Measurements from ENCODE around the gene GPR137. TPM values are rescaled to one million over a fixed set of nuclear protein-coding genes. Genes with fewer than 3 reads are reported as not detected.

The GPR137 gene
- total and polyA plus RNA-seq, 10 of the 15 experiments (the other 5 are each of a cell fraction or from before 2014, with no cell fraction given) = 0.37 to 29.2 (median 13.8) TPM

- Histone ChIP-seq H3K27ac (ENCODE audit: control insufficient read depth, insufficient read depth) (no peak overlapping the region), H3K4me2 (ENCODE audit: control insufficient read depth, insufficient read depth) (no peak overlapping the region), H3K9me3 (replicated peaks; ENCODE audit: control insufficient read depth, insufficient read depth, low read length) (no peaks in the 10 kb centered on the region), H4K20me1 (ENCODE audit: control insufficient read depth, insufficient read depth) (no peaks in the 10 kb centered on the region; the same call in 1 of the 2 replicates), H3K36me3 (ENCODE audit: control insufficient read depth in 2 of 2, insufficient read depth in 2 of 2, low read length in 1 of 2) (no peaks in the 10 kb centered on the region), H3K4me1 (ENCODE audit: control insufficient read depth, insufficient read depth, low read length) (peaks cover 21% of the 10 kb centered on the region), H3K79me2 (ENCODE audit: control insufficient read depth, insufficient read depth, low read length) (no peaks in the 10 kb centered on the region), H3K9ac (ENCODE audit: control insufficient read depth, insufficient read depth, low read length) (no peak overlapping the region), H3K4me3 (no peak overlapping the region), H3K27me3 (replicated peaks in 1 of 2; ENCODE audit: control insufficient read depth in 2 of 2, insufficient read depth in 2 of 2, low read length in 1 of 2) (peaks cover 17 to 27% of the 10 kb centered on the region in 2 experiments), H2AFZ (ENCODE audit: control insufficient read depth, low read depth, low read length) (no peak overlapping the region)
- CTCF ChIA-PET = interaction anchor here (1.5 kb wide), 1 partner anchor 56 kb away, joined by 3 read pairs; no protein-coding TSS in a partner anchor
- TF ChIP-seq REST (IDR thresholded peaks at IDR 0.05; ENCODE audit: low read depth, low read length) (no peak), BACH1 (IDR thresholded peaks at IDR 0.05; ENCODE audit: borderline replicate concordance) (no peak), SUZ12 (IDR thresholded peaks at IDR 0.05; ENCODE audit: unreplicated experiment) (peak; percentile 88)
- BruUV-seq (replicated peaks) = no TSS peak
- SMC1A ChIA-PET (ENCODE audit: uncharacterized antibody, unreplicated experiment) = no interaction called here
- 11% methylated on average over 33 of the region's 60 CpGs for WGBS (ENCODE audit: insufficient coverage, insufficient replicate concordance, low lambda C conversion rate, missing lambda C conversion rate)
- no peak for DNase-seq (ENCODE audit: low read depth, low spot score)
- intact Hi-C loops (cut with micrococcal nuclease; ENCODE audit: unreplicated experiment) (no loop called here), in situ Hi-C loops (cut with MboI) (no loop called here)
- POLR2A ChIA-PET = interaction anchor here (0.6 kb wide), 2 partner anchors 17 to 383 kb away, joined by 3 to 4 read pairs; no protein-coding TSS in a partner anchor
- no peak for ATAC-seq
- FAIRE-seq = no peak
- RAD21 ChIA-PET (ENCODE audit: unreplicated experiment) = no interaction called here
Observed at GRCh38 chr11:64298966-64299846, 13.6 kb downstream of the GPR137 start.
